Activated CD4-positive, alpha-beta T cell treated with anti-CD3 and anti-CD28 coated beads, Interleukin-2, amount 10 ng/mL, durations not matched to agents 24 days and 14 days (primary cell): ENCODE data around the gene ITPRIP. TPM values are rescaled to one million over a fixed set of nuclear protein-coding genes. Genes with fewer than 3 reads are reported as not detected.
A peak's percentile ranks its signal among the peaks of the same experiment; 100 is the strongest.

ENCODE experiments used
- DNase-seq: peaks from one replicate; pipeline ENCODE4 v3.0.0; 2022
- H3K27ac Mint-ChIP-seq: one replicate; pipeline ENCODE4 v1.8.0; 2022; ENCODE audit warnings: mild to moderate bottlenecking, mixed read lengths
- H3K27me3 Mint-ChIP-seq: one replicate; pipeline ENCODE4 v1.8.0; 2022; ENCODE audit warnings: mixed read lengths
- H3K36me3 Mint-ChIP-seq: one replicate; pipeline ENCODE4 v1.8.0; 2022; ENCODE audit warnings: low read depth, mild to moderate bottlenecking, mixed read lengths
- H3K4me1 Mint-ChIP-seq: one replicate; pipeline ENCODE4 v1.8.0; 2021; ENCODE audit warnings: mixed read lengths
- H3K4me3 Mint-ChIP-seq: one replicate; pipeline ENCODE4 v1.8.0; 2022; ENCODE audit warnings: mild to moderate bottlenecking, moderate library complexity, mixed read lengths
- H3K9me3 Mint-ChIP-seq: one replicate; pipeline ENCODE4 v1.8.0; 2021; ENCODE audit warnings: mixed read lengths
- intact Hi-C: fragments of 100-400 bp; cut with micrococcal nuclease; formaldehyde crosslinking; loops from one replicate; pipeline ENCODE4 v1.15.1; 2023
- total RNA-seq: library from RNA; stranded (reverse); gene quantifications from 2 replicates; pipeline ENCODE4 v1.2.3, GENCODE V29; 2022

Gene ITPRIP
- total RNA-seq, 1 donor from 2014 or later = 14.7 TPM

GRCh38 chr10:104317726-104318299, 20.5 kb downstream of the ITPRIP start:
- Mint-ChIP-seq H3K4me1 (peaks cover 45% of the 10 kb centered on the region), H3K36me3 (peaks cover 21% of the 10 kb centered on the region), H3K4me3 (no peak overlapping the region), H3K27ac (no peak overlapping the region), H3K27me3 (no peaks in the 10 kb centered on the region), H3K9me3 (no peaks in the 10 kb centered on the region)
- no peak for DNase-seq
- intact Hi-C loops = no loop called here

GRCh38 chr10:104317269-104317710, 21.0 kb downstream of the ITPRIP start:
- Mint-ChIP-seq H3K27me3 (no peaks in the 10 kb centered on the region), H3K4me1 (peaks cover 41% of the 10 kb centered on the region), H3K27ac (no peak overlapping the region), H3K4me3 (no peak overlapping the region), H3K36me3 (peaks cover 26% of the 10 kb centered on the region), H3K9me3 (no peaks in the 10 kb centered on the region)
- intact Hi-C loops = no loop called here
- no peak for DNase-seq

- no peak for DNase-seq
- intact Hi-C loops = no loop called here
- no peaks in the 10 kb centered on the region for H3K9me3 Mint-ChIP-seq
- H3K36me3 Mint-ChIP-seq = peaks cover 31% of the 10 kb centered on the region
- H3K4me1 Mint-ChIP-seq = peaks cover 38% of the 10 kb centered on the region
- H3K27ac Mint-ChIP-seq = no peak overlapping the region
- no peak overlapping the region for H3K4me3 Mint-ChIP-seq
- H3K27me3 Mint-ChIP-seq = no peaks in the 10 kb centered on the region
These were observed 21.8 kb downstream of the ITPRIP start for GRCh38 chr10:104316321-104317099.

GRCh38 chr10:104315486-104315921, 22.8 kb downstream of the ITPRIP start:
- no peaks in the 10 kb centered on the region for H3K27me3 Mint-ChIP-seq
- no peaks in the 10 kb centered on the region for H3K9me3 Mint-ChIP-seq
- H3K36me3 Mint-ChIP-seq = peaks cover 39% of the 10 kb centered on the region
- H3K4me3 Mint-ChIP-seq = no peak overlapping the region
- H3K27ac Mint-ChIP-seq = no peak overlapping the region
- intact Hi-C loops = no loop called here
- H3K4me1 Mint-ChIP-seq = peaks cover 42% of the 10 kb centered on the region
- no peak for DNase-seq

- no peak overlapping the region for H3K4me3 Mint-ChIP-seq
- intact Hi-C loops = no loop called here
- no peak overlapping the region for H3K27ac Mint-ChIP-seq
- peaks cover 44% of the 10 kb centered on the region for H3K36me3 Mint-ChIP-seq
- no peaks in the 10 kb centered on the region for H3K27me3 Mint-ChIP-seq
- no peaks in the 10 kb centered on the region for H3K9me3 Mint-ChIP-seq
- peaks cover 43% of the 10 kb centered on the region for H3K4me1 Mint-ChIP-seq
- DNase-seq = no peak
These were observed 23.4 kb downstream of the ITPRIP start for GRCh38 chr10:104314591-104315485.

GRCh38 chr10:104311184-104311720, 27.0 kb downstream of the ITPRIP start:
- H3K27ac Mint-ChIP-seq = no peak overlapping the region
- no peak overlapping the region for H3K4me3 Mint-ChIP-seq
- H3K9me3 Mint-ChIP-seq = no peaks in the 10 kb centered on the region
- peaks cover 54% of the 10 kb centered on the region for H3K4me1 Mint-ChIP-seq
- intact Hi-C loops = no loop called here
- DNase-seq = no peak
- no peaks in the 10 kb centered on the region for H3K27me3 Mint-ChIP-seq
- H3K36me3 Mint-ChIP-seq = peaks cover 53% of the 10 kb centered on the region

GRCh38 chr10:104309980-104310978, 28.0 kb downstream of the ITPRIP start:
- Mint-ChIP-seq H3K27me3 (no peaks in the 10 kb centered on the region), H3K9me3 (no peaks in the 10 kb centered on the region), H3K27ac (no peak overlapping the region), H3K4me1 (peaks cover 60% of the 10 kb centered on the region), H3K4me3 (no peak overlapping the region), H3K36me3 (peaks cover 50% of the 10 kb centered on the region)
- no peak for DNase-seq
- intact Hi-C loops = no loop called here

- intact Hi-C loops = loop anchor here (1.0 kb wide), 3 partner anchors 21 to 43 kb away; partner anchors contain the start of gene ITPRIP
- Mint-ChIP-seq H3K4me1 (peaks cover 64% of the 10 kb centered on the region), H3K36me3 (peaks cover 41% of the 10 kb centered on the region), H3K9me3 (no peaks in the 10 kb centered on the region), H3K27ac (peak overlapping the region; percentile 71), H3K4me3 (peak overlapping the region; percentile 78), H3K27me3 (no peaks in the 10 kb centered on the region)
- DNase-seq = peak; percentile 86
These were observed 29.8 kb downstream of the ITPRIP start for GRCh38 chr10:104308439-104308903.

GRCh38 chr10:104307576-104308438, 30.5 kb downstream of the ITPRIP start:
- H3K27ac Mint-ChIP-seq = peak overlapping the region; percentile 71
- H3K4me1 Mint-ChIP-seq = peaks cover 61% of the 10 kb centered on the region
- H3K4me3 Mint-ChIP-seq = peak overlapping the region; percentile 78
- intact Hi-C loops = loop anchor here (1.0 kb wide), 3 partner anchors 21 to 43 kb away; partner anchors contain the start of gene ITPRIP
- DNase-seq = peak; percentile 60
- H3K27me3 Mint-ChIP-seq = no peaks in the 10 kb centered on the region
- no peaks in the 10 kb centered on the region for H3K9me3 Mint-ChIP-seq
- H3K36me3 Mint-ChIP-seq = peaks cover 38% of the 10 kb centered on the region

- Mint-ChIP-seq H3K27me3 (no peaks in the 10 kb centered on the region), H3K36me3 (peaks cover 29% of the 10 kb centered on the region), H3K9me3 (no peaks in the 10 kb centered on the region), H3K4me1 (peaks cover 56% of the 10 kb centered on the region), H3K4me3 (no peak overlapping the region), H3K27ac (no peak overlapping the region)
- peak; percentile 59 for DNase-seq
- intact Hi-C loops = no loop called here
These were observed 31.4 kb downstream of the ITPRIP start for GRCh38 chr10:104306897-104307296.

- DNase-seq = no peak
- no peak overlapping the region for H3K4me3 Mint-ChIP-seq
- H3K27me3 Mint-ChIP-seq = no peaks in the 10 kb centered on the region
- peaks cover 61% of the 10 kb centered on the region for H3K4me1 Mint-ChIP-seq
- H3K36me3 Mint-ChIP-seq = peaks cover 17% of the 10 kb centered on the region
- no peaks in the 10 kb centered on the region for H3K9me3 Mint-ChIP-seq
- intact Hi-C loops = loop anchor here (1.0 to 2.0 kb wide), 2 partner anchors 14 to 45 kb away; no protein-coding TSS in a partner anchor
- H3K27ac Mint-ChIP-seq = no peak overlapping the region
These were observed 33.3 kb downstream of the ITPRIP start for GRCh38 chr10:104304927-104305326.

GRCh38 chr10:104304356-104304745, 33.9 kb downstream of the ITPRIP start:
- H3K4me1 Mint-ChIP-seq = peaks cover 62% of the 10 kb centered on the region

More at GRCh38 chr10:104304356-104304745, 33.9 kb downstream of the ITPRIP start:
- DNase-seq = no peak
- Mint-ChIP-seq H3K27me3 (no peaks in the 10 kb centered on the region), H3K4me3 (no peak overlapping the region), H3K36me3 (peaks cover 14% of the 10 kb centered on the region), H3K9me3 (no peaks in the 10 kb centered on the region), H3K27ac (peak overlapping the region; percentile 35)
- intact Hi-C loops = loop anchor here (2.0 kb wide), 1 partner anchor 14 kb away; no protein-coding TSS in a partner anchor
